ENCODE results near the gene LRFN3. TPM values are rescaled to one million over a fixed set of nuclear protein-coding genes. Genes with fewer than 3 reads are reported as not detected.
A peak's percentile ranks its signal among the peaks of the same experiment; 100 is the strongest.
"Not testable (repeated sequence)": the region's sequence is repeated elsewhere in the genome, so short reads cannot be mapped to it uniquely, and the experiment has no call there.

The LRFN3 gene
- total and polyA plus RNA-seq, 10 donors: 0.76 to 18.2 (median 9.1) TPM

DNA sequence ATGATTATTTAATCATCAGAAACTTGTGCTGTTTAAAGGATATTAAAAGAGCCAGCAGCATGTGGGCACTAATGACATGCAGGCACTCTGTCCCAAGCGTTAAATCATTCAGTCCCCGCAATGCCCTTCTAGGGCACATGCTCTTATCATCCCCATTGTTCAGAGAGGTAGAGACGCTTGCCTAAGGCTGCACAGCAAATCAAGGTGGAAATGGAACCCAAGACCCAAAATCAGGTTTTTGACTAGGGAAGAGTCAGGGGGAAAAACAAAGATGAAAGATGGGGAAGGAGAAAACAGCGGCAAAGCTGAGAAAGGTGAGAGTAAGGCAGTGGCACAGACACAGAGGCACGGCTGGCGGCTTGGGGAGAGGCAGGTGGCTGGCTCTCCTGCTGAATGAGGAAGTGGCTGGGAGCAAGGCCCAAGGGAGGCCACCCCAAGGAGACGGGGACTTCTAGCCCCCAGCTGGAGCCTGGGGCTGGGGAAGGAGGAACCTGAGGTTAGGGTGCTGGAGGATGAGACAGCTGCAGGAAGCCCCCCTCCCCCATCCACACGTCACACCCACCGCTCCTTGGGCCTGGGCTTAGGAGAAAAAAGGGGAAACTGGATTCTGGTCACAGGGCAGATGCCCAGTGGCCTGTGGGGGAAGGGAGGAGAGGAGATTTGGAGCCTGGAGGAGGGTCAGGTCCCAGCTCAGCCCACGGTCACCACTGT is 27.0 kb upstream of the LRFN3 start:
- peaks cover 0 to 17% (median 0%) of the 10 kb centered on the region in 6 donors for H3K36me3 ChIP-seq
- peak overlapping the region in 4 of 8 donors; percentile 43 to 89 (median 48) for H3K4me3 ChIP-seq
- intact Hi-C loops (cut with DNase I; ENCODE audit: low total_unique reads): no loop called here
- H3K4me1 ChIP-seq: peaks cover 0 to 100% (median 51%) of the 10 kb centered on the region in 6 donors
- H3K27ac ChIP-seq: peak overlapping the region; percentile 21 to 99 (median 96)
- H3K27me3 ChIP-seq (replicated peaks in 1 of 7): no peaks in the 10 kb centered on the region
- no peaks in the 10 kb centered on the region for H3K9me3 ChIP-seq
- WGBS, 5 donors: 33 to 44% (median 40%) methylated on average over 10 of the region's 10 CpGs
- DNase-seq: peak; percentile 95
- TF ChIP-seq, protein P1, sequence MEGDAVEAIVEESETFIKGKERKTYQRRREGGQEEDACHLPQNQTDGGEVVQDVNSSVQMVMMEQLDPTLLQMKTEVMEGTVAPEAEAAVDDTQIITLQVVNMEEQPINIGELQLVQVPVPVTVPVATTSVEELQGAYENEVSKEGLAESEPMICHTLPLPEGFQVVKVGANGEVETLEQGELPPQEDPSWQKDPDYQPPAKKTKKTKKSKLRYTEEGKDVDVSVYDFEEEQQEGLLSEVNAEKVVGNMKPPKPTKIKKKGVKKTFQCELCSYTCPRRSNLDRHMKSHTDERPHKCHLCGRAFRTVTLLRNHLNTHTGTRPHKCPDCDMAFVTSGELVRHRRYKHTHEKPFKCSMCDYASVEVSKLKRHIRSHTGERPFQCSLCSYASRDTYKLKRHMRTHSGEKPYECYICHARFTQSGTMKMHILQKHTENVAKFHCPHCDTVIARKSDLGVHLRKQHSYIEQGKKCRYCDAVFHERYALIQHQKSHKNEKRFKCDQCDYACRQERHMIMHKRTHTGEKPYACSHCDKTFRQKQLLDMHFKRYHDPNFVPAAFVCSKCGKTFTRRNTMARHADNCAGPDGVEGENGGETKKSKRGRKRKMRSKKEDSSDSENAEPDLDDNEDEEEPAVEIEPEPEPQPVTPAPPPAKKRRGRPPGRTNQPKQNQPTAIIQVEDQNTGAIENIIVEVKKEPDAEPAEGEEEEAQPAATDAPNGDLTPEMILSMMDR (IDR thresholded peaks at IDR 0.05 in 8 of 11, conservative IDR thresholded peaks at IDR 0.05 in 3 of 11): peak in 1 of 11 experiments; percentile 21
- TF ChIP-seq POLR2A (IDR thresholded peaks at IDR 0.05): peak in 2 of 3 donors; percentile 15 to 50
- peak; percentile 91 to 95 (median 93) for TF ChIP-seq POLR2AphosphoS5 (IDR thresholded peaks at IDR 0.05)

DNA sequence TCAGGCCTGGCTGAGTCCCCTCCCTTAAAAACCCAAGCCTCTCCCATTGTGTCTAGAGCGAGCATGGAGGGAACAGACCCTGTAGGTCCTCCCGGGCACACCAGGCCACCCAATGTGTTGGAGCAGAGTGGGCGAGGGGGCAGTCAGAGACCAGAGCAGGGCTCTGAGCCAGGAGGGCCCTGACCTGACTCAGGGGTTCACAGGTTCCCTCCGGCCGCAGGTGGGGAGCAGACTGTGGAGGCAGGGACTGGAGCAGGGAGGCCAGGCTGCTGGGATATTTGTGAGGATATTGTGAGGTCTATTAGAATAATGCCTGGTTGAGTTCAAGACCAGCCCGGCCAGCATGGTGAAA is 26.5 kb upstream of the LRFN3 start:
- TF ChIP-seq POLR2AphosphoS5 (IDR thresholded peaks at IDR 0.05) (no peak), POLR2A (IDR thresholded peaks at IDR 0.05) (no peak)
- TF ChIP-seq, protein P1 (IDR thresholded peaks at IDR 0.05 in 8 of 11, conservative IDR thresholded peaks at IDR 0.05 in 3 of 11): no peak
- WGBS, 5 donors: 41 to 61% (median 52%) methylated on average over 6 of the region's 6 CpGs
- no peak for DNase-seq

DNA sequence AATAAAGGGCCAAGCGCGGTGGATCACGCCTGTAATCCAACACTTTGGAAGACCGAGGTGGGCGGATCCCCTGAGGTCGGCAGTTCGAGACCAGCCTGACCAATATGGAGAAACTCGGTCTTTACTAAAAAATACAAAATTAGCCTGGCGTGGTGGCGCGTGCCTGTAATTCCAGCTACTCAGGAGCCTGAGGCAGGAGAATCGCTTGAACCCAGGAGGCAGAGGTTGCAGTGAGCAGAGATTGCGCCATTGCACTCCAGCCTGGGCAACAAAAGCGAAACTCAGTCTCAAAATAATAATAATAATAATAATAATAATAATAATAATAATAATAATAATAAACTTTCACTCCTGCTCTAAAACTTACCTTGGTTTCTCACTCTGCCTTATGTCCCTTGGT is 25.8 kb upstream of the LRFN3 start:
- Histone ChIP-seq H3K27ac (peak overlapping the region; percentile 21 to 99 (median 96)), H3K4me1 (peaks cover 0 to 98% (median 51%) of the 10 kb centered on the region in 6 donors)
- intact Hi-C loops (cut with DNase I; ENCODE audit: low total_unique reads): not testable (repeated sequence)

More for the DNA sequence above, 26.5 kb upstream of the LRFN3 start:
- Histone ChIP-seq H3K27me3 (replicated peaks in 1 of 7) (no peaks in the 10 kb centered on the region), H3K27ac (peak overlapping the region; percentile 21 to 99 (median 96)), H3K4me3 (peak overlapping the region in 1 of 8 donors; percentile 89), H3K9me3 (no peaks in the 10 kb centered on the region), H3K4me1 (peaks cover 0 to 100% (median 49%) of the 10 kb centered on the region in 6 donors), H3K36me3 (peaks cover 0 to 14% (median 0%) of the 10 kb centered on the region in 6 donors)
- intact Hi-C loops (cut with DNase I; ENCODE audit: low total_unique reads): no loop called here

DNA sequence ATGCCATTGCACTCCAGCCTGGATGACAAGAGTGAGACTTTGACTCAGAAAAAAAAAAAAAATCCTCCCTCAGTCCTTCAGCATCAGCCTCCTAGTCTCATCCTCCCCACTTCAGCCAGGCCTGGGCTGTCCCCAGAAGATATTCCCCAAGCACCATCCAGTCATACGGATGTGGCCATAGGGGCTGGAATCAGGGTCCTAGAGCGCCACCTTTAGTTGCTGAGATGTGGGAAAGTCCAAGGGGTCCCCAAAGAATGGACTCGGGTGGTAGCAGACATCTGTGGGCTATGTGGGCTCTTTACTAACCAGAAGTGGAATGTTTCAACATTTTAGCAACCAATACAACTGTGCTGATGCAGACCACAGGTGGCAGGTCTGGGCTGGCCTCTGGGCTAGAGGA is 25.0 kb upstream of the LRFN3 start:
- DNase-seq: no peak
- Histone ChIP-seq H3K4me3 (no peak overlapping the region), H3K9me3 (no peaks in the 10 kb centered on the region), H3K36me3 (peaks cover 0 to 10% (median 0%) of the 10 kb centered on the region in 6 donors), H3K4me1 (peaks cover 0 to 95% (median 49%) of the 10 kb centered on the region in 6 donors), H3K27me3 (replicated peaks in 1 of 7) (no peaks in the 10 kb centered on the region), H3K27ac (peak overlapping the region in 6 of 8 donors; percentile 10 to 99 (median 96))
- intact Hi-C loops (cut with DNase I; ENCODE audit: low total_unique reads): no loop called here
- TF ChIP-seq POLR2AphosphoS5 (IDR thresholded peaks at IDR 0.05): no peak
- TF ChIP-seq POLR2A (IDR thresholded peaks at IDR 0.05): no peak
- TF ChIP-seq, protein P1 (IDR thresholded peaks at IDR 0.05 in 8 of 11, conservative IDR thresholded peaks at IDR 0.05 in 3 of 11): no peak
- WGBS, 5 donors: 39 to 63% (median 55%) methylated on average over 3 of the region's 3 CpGs

More for the DNA sequence above, 25.8 kb upstream of the LRFN3 start:
- 90 to 95% (median 93%) methylated on average over 14 of the region's 14 CpGs for WGBS, 5 donors
- Histone ChIP-seq H3K4me3 (peak overlapping the region in 1 of 8 donors; percentile 89), H3K36me3 (peaks cover 0 to 14% (median 0%) of the 10 kb centered on the region in 6 donors)
- DNase-seq; H3K27me3 ChIP-seq (replicated peaks in 1 of 7); H3K9me3 ChIP-seq: not testable (repeated sequence)
